Ascending aorta (tissue), 2 donors: ENCODE measurements around the gene AQP12B. TPM values are rescaled to one million over a fixed set of nuclear protein-coding genes. Genes with fewer than 3 reads are reported as not detected.

Experiments
- DNase-seq, 2 donors: peaks; one replicate each; pipeline ENCODE4 v3.0.0-alpha.2; 2019; ENCODE audit warnings: low spot score in 2 of 2
- H3K27ac ChIP-seq, 2 donors: fragments of 200-600 bp; sonication (generic); one replicate each; pipeline ENCODE4 v1.5.1; 2016 to 2017; ENCODE audit warnings: mild to moderate bottlenecking in 1 of 2
- H3K27me3 ChIP-seq: fragments of 200-600 bp; sonication (generic); one replicate; pipeline ENCODE4 v1.5.1; 2017
- H3K36me3 ChIP-seq, 2 donors: fragments of 200-600 bp; sonication (generic); one replicate each; pipeline ENCODE4 v1.5.1; 2016
- H3K4me1 ChIP-seq, 2 donors: fragments of 200-600 bp; sonication (generic); one replicate each; pipeline ENCODE4 v1.5.1; 2016 to 2017; ENCODE audit warnings: mild to moderate bottlenecking in 1 of 2
- H3K4me3 ChIP-seq, 2 donors: fragments of 200-600 bp; sonication (generic); one replicate each; pipeline ENCODE4 v1.5.1; 2016 to 2017; ENCODE audit warnings: mild to moderate bottlenecking in 1 of 2
- H3K9me3 ChIP-seq, 2 donors: fragments of 200-600 bp; sonication (generic); one replicate each; pipeline ENCODE4 v1.5.1; 2016
- CTCF ChIP-seq, 3 experiments: fragments of 200-600 bp in 2 of 3; fragments of 450-650 bp in 1 of 3; sonication (generic) in 2 of 3; IDR thresholded peaks; one replicate each; pipeline ENCODE4 v1.5.1; 2016 to 2019; ENCODE audit warnings: antibody characterized with exemption in 3 of 3, mild to moderate bottlenecking in 1 of 3, moderate library complexity in 1 of 3
- intact Hi-C: fragments of 100-400 bp; cut with DNase I; formaldehyde crosslinking; loops from one replicate; pipeline ENCODE4 v1.15.1; 2023
- total RNA-seq: library from RNA; depleted of rRNA; stranded (reverse); fragments of >200 nt; gene quantifications from one replicate; pipeline ENCODE4 v1.1.0, GENCODE V29; 2016

Gene AQP12B
- total RNA-seq, 1 donor from 2014 or later: not detected

- no peaks in the 10 kb centered on the region for H3K36me3 ChIP-seq
- no peak overlapping the region for H3K4me3 ChIP-seq
- no peak for TF ChIP-seq CTCF (IDR thresholded peaks at IDR 0.05)
- H3K9me3 ChIP-seq: no peaks in the 10 kb centered on the region
- H3K27me3 ChIP-seq: no peaks in the 10 kb centered on the region
- no peak overlapping the region for H3K27ac ChIP-seq
- H3K4me1 ChIP-seq: no peaks in the 10 kb centered on the region
- intact Hi-C loops: no loop called here
- no peak for DNase-seq
These were observed 35.7 kb downstream of the AQP12B start for GRCh38 chr2:240646900-240647502.

- Histone ChIP-seq H3K27ac (no peak overlapping the region), H3K27me3 (no peaks in the 10 kb centered on the region), H3K4me1 (no peaks in the 10 kb centered on the region), H3K9me3 (no peaks in the 10 kb centered on the region), H3K36me3 (no peaks in the 10 kb centered on the region), H3K4me3 (no peak overlapping the region)
- intact Hi-C loops: no loop called here
- no peak for TF ChIP-seq CTCF (IDR thresholded peaks at IDR 0.05)
- DNase-seq: no peak
These were observed 36.3 kb downstream of the AQP12B start for GRCh38 chr2:240646176-240646899.

GRCh38 chr2:240645801-240646175 is 36.9 kb downstream of the AQP12B start:
- H3K27ac ChIP-seq: no peak overlapping the region
- no peak for TF ChIP-seq CTCF (IDR thresholded peaks at IDR 0.05)
- H3K4me3 ChIP-seq: no peak overlapping the region
- H3K36me3 ChIP-seq: no peaks in the 10 kb centered on the region
- intact Hi-C loops: no loop called here
- H3K4me1 ChIP-seq: no peaks in the 10 kb centered on the region
- no peaks in the 10 kb centered on the region for H3K9me3 ChIP-seq
- no peaks in the 10 kb centered on the region for H3K27me3 ChIP-seq
- DNase-seq: no peak

DNA sequence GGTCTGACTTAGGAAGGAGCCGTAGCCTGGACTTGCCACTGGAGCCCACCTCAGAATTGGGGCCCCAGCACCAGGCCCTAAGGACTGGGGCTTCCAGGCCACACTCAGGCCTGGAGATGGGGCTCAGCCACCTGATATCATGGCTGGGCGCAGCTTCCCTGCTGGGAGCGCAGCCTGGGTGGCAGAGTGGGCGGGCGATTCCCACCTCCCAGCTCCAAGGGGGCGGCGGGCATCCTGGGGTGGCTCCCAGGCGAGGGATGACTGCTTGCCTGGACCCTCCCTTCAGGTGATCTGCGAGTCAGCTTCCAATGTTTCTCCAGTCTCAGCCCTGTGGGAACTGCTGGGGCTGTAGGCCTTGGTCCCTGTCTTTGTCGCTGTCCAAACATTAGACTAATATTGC is 37.3 kb downstream of the AQP12B start:
- H3K9me3 ChIP-seq: no peaks in the 10 kb centered on the region
- H3K4me1 ChIP-seq: no peaks in the 10 kb centered on the region
- H3K36me3 ChIP-seq: no peaks in the 10 kb centered on the region
- H3K27ac ChIP-seq: no peak overlapping the region
- no peak for TF ChIP-seq CTCF (IDR thresholded peaks at IDR 0.05)
- H3K27me3 ChIP-seq: no peaks in the 10 kb centered on the region
- no peak for DNase-seq
- intact Hi-C loops: no loop called here
- no peak overlapping the region for H3K4me3 ChIP-seq

DNA sequence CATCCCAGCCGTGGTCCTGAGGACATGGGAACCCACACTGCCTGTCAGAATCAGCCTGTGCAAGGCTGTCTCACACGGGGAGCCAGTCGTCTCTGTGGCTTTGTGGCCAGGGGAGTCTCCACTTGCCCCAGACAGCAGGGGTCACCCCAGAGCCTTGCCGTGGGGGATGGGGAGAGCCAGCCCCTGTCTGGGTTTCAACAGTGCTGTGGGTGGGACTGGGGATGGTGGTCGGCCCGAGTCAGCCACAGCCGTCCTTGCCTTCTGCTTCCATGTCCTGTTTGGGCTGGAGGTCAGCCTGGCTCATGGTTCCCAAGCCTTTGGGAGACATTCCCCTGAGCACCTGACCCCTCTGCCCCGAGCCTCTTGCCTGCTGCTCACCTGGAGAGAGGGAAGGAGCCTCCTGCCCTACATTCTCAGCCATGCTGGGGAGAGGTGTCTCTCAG is 37.8 kb downstream of the AQP12B start:
- H3K36me3 ChIP-seq: no peaks in the 10 kb centered on the region
- H3K27ac ChIP-seq: no peak overlapping the region
- H3K4me1 ChIP-seq: no peaks in the 10 kb centered on the region
- DNase-seq: no peak
- TF ChIP-seq CTCF (IDR thresholded peaks at IDR 0.05): no peak
- no peaks in the 10 kb centered on the region for H3K9me3 ChIP-seq
- no peaks in the 10 kb centered on the region for H3K27me3 ChIP-seq
- no peak overlapping the region for H3K4me3 ChIP-seq
- intact Hi-C loops: no loop called here
